ENCODE measurements around the gene ATF7. TPM values are rescaled to one million over a fixed set of nuclear protein-coding genes. Genes with fewer than 3 reads are reported as not detected.
A peak's percentile ranks its signal among the peaks of the same experiment; 100 is the strongest.
"Not testable (repeated sequence)": the region's sequence is repeated elsewhere in the genome, so short reads cannot be mapped to it uniquely, and the experiment has no call there.

The ATF7 gene
- polyA plus RNA-seq, 1 donor = 54.4 TPM

GRCh38 chr12:53564941-53565340, 61.2 kb downstream of the ATF7 start:
- no peak for DNase-seq

- DNase-seq = no peak
These were observed 61.9 kb downstream of the ATF7 start for GRCh38 chr12:53564278-53564677.

GRCh38 chr12:53563452-53564028, 62.6 kb downstream of the ATF7 start:
- no peak for DNase-seq

- DNase-seq = no peak
These were observed 64.6 kb downstream of the ATF7 start for GRCh38 chr12:53561590-53561953.

DNA sequence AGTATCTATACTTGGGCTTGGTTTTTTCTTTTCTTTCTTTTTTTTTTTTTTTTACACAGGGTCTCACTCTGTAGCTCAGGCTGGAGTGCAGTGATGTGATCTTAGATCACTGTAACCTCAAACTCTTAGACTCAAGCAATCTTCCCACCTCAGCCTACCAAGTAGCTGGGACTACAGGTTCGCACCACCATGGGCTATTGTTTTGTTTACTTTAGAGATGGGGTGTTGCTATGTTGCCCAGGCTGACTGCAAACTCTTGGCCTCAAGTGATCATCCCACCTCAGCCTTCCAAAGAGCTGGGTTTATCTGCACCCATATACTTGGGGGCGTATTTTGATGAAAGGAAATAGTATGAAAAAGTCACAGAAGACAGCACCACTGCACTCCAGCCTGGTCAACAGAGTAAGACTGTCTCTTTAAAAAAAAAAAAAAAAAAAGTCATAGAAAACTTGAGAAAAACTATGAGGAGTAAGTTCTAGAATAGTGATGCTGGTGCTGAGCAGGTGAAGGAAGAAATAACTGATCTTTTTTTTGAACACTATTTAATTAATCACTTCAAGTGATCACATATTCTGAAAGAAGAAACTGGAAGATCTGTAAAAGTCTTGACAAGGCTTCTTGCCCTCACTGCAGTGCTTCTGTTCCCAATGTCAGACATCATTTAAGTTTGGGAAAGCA, 65.1 kb downstream of the ATF7 start:
- no peak for DNase-seq

GRCh38 chr12:53560351-53560750, 65.8 kb downstream of the ATF7 start:
- DNase-seq = peak; percentile 69

DNA sequence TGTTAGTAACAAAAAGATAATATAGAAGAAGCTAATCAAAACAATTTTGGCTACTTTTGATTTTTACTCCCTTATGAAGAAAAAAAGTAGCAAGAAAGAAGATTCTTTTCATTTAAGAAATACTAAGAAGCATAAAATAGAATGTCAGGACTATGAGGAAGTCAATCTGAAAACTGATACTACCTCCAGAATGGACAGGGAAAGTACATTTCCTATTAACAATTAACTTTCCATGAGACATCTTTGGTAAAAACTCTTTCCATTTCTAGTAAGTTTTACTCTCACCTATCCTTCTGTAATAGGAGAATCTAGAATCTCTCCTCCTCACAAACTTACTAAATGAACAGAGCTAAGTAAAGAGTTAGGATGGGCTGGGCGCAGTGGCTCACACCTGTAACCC, 67.6 kb downstream of the ATF7 start:
- no peak for DNase-seq

- no peak for DNase-seq
These were observed 73.5 kb downstream of the ATF7 start for GRCh38 chr12:53552361-53553327.

- DNase-seq = no peak
These were observed 74.3 kb downstream of the ATF7 start for GRCh38 chr12:53551889-53552291.

- no peak for DNase-seq
These were observed 75.6 kb downstream of the ATF7 start for GRCh38 chr12:53550595-53550994.

DNA sequence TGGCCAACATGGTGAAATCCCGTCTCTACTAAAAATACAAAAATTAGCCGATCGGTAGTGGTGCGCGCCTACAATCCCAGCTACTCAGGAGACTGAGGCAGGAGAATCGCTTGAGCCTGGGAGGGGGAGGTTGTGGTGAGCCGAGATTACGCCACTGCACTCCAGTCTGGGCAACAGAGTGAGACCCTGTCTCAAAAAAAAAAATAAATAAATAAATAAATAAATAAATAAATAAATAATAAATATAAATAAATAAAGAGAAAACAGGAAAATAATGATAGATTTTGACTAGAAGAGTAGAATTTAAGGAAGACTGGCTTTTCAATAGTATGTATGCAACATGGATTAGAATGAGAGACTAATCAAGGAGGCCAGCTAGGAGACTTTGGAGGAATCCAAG, 76.1 kb downstream of the ATF7 start:
- not testable (repeated sequence) for DNase-seq

DNA sequence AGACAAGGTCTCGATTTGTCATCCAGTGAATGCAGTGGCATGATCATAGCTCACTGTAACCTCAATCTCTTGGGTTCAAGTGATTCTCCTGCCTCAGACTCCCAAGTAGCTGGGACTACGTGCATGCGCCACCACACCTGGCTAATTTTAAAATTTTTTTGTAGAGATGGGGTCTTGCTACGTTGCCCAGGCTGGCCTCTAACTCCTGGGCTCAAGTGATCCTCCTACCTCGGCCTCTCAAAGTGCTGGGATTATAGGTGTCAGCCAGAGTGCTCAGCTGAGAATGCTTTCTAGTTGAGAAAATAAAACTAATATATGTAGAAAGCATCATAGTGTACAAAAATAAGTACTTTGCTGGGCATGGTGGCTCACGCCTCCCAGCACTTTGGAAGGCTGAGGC, 77.8 kb downstream of the ATF7 start:
- DNase-seq = not testable (repeated sequence)

DNA sequence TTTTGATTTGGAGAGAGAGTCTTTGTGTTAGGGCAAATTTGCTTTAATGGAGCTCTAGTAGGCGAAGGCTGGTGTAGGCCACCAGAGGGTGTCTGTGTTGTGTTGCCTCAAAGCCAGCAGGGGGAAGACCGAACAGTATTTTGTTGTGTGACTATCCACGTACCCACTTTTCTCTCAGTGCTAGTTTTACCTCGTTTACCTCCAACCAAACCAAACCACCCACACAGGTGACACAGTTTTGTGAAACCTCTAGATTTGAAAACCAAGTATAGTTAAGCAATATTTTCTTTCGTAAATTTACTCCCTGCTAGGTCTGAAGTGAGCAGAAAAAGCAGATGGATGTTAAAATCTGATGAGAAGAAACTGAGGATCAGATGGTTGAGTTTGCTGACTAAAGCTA, 82.6 kb downstream of the ATF7 start:
- peak; percentile 66 for DNase-seq

DNA sequence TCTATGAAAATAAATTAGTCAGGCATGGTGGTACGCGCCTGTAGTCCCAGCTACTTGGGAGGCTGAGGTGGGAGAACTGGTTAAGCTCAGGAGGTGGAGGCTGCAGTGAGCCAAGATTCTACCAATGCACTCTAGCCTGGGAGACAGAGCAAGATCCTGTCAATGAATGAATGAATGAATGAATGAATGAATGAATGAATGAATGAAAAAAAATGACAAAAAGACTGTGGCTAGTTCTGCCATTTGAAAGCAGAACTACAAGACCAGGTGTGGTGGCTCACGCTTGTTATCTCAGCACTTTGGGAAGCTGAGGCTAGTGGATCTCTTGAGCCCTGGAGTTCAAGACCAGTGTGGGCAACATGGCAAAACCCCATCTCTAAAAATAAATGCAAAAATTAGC, 86.7 kb downstream of the ATF7 start:
- no peak for DNase-seq

GRCh38 chr12:53538209-53538689, 87.9 kb downstream of the ATF7 start:
- DNase-seq = no peak

- no peak for DNase-seq
These were observed 89.2 kb downstream of the ATF7 start for GRCh38 chr12:53536962-53537361.

DNA sequence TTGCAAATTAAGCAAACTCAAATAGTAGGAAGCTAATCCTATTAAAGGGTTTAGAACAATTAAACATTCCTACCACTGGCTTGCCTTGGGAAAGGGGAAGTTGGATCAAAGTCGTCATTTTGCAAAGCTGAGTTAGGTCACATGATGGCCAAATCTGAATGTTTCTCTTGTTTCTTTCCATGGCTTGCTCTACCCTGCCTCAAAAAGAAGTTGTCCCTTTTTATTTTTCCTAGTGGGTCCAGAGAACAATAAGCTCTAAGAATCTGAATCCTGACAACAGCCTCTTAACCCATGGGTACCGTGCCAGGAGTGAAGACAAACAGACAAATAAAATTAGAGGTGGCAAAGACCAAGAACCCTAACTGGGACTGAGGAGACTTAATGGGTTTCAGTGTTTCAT, 92.7 kb downstream of the ATF7 start:
- DNase-seq = no peak

- no peak for DNase-seq
These were observed 93.4 kb downstream of the ATF7 start for GRCh38 chr12:53532524-53533445.

DNA sequence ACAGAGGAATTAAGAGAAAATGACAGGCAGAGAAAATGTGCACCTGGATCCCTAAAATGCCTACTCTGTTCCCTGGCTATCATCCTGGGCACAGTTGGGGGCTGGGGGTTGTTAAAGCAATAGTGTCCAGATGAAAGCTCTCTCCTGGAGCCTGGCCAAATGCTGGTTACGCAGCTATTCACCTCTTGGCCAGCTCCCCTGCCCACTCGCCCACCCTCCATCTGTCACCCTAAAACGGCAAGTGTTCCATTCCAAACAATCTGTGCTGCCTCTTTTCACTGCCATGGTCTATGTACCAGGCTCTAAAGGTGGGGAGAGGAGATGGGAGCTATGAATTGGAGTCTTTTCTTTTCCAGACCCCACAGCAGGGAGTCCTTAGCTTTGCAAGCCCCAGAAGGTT, 94.2 kb downstream of the ATF7 start:
- no peak for DNase-seq

- DNase-seq = no peak
These were observed 95.3 kb downstream of the ATF7 start for GRCh38 chr12:53530920-53531319.

GRCh38 chr12:53530061-53530460, 96.1 kb downstream of the ATF7 start:
- DNase-seq = no peak

DNA sequence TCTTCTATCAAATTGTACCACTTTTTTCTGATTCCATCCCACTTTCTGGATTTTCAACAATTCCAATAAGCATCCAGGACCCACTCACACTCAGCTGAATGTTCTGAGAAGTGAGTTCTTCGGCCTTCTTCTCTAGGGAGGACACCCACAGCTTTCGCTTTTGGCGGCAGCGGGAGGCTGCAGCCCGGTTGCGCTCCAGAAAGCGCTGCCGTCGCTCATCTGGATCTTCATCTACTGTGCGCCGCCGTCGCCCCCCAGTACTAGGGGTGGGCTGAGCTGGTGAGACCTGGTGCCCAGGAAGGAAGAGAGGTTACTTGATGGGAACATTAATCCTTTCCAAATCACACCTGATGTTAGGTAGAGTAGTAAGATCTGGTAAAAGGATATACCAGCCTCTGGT, 101.7 kb downstream of the ATF7 start:
- no peak for DNase-seq

Data from hindlimb muscle (tissue), 1 donor.